Chondrocyte (in vitro differentiated cells): ENCODE data around the gene LILRB3. TPM values are rescaled to one million over a fixed set of nuclear protein-coding genes. Genes with fewer than 3 reads are reported as not detected.

Experiments used
- DNase-seq: peaks from one replicate; pipeline ENCODE4 v3.0.0; 2021; ENCODE audit warnings: mixed read lengths, low spot score
- H3K27ac Mint-ChIP-seq: one replicate; pipeline ENCODE4 v1.8.0; 2021; ENCODE audit warnings: mild to moderate bottlenecking, moderate library complexity, mixed read lengths; ENCODE audit not compliant: unreplicated experiment
- H3K27me3 Mint-ChIP-seq: 2 replicates; pipeline ENCODE4 v1.8.0; 2021; ENCODE audit warnings: low read depth, mixed read lengths
- H3K36me3 Mint-ChIP-seq: 2 replicates; pipeline ENCODE4 v1.8.0; 2021; ENCODE audit warnings: low read depth, mixed read lengths
- H3K4me1 Mint-ChIP-seq: 2 replicates; pipeline ENCODE4 v1.8.0; 2021; ENCODE audit warnings: low read depth, mild to moderate bottlenecking, mixed read lengths
- H3K4me3 Mint-ChIP-seq: one replicate; pipeline ENCODE4 v1.8.0; 2021; ENCODE audit warnings: mild to moderate bottlenecking, moderate library complexity, mixed read lengths; ENCODE audit not compliant: unreplicated experiment
- H3K9me3 Mint-ChIP-seq: 2 replicates; pipeline ENCODE4 v1.8.0; 2021; ENCODE audit warnings: low read depth, mixed read lengths
- CTCF ChIP-seq: fragments of 200-600 bp; sonication (generic); IDR thresholded peaks from 2 replicates; pipeline ENCODE4 v1.5.0; 2021; ENCODE audit warnings: antibody characterized with exemption, mild to moderate bottlenecking, moderate library complexity
- total RNA-seq: library from RNA; stranded (reverse); gene quantifications from 3 replicates; pipeline ENCODE4 v1.2.1, GENCODE V29; 2021

LILRB3 gene
- total RNA-seq, 1 donor from 2014 or later: not detected

- peak overlapping the region; percentile 85 for H3K27ac Mint-ChIP-seq
- peaks cover 44% of the 10 kb centered on the region for H3K4me1 Mint-ChIP-seq
- peaks cover 19% of the 10 kb centered on the region for H3K36me3 Mint-ChIP-seq
- H3K9me3 Mint-ChIP-seq: no peaks in the 10 kb centered on the region
- TF ChIP-seq CTCF: no peak
- no peak overlapping the region for H3K4me3 Mint-ChIP-seq
- DNase-seq: no peak
- no peaks in the 10 kb centered on the region for H3K27me3 Mint-ChIP-seq
These were observed 11.6 kb downstream of the LILRB3 start for GRCh38 chr19:54211235-54211634.

- Mint-ChIP-seq H3K9me3 (no peaks in the 10 kb centered on the region), H3K4me1 (peaks cover 51% of the 10 kb centered on the region), H3K4me3 (no peak overlapping the region), H3K27me3 (no peaks in the 10 kb centered on the region), H3K27ac (peak overlapping the region; percentile 85), H3K36me3 (peaks cover 19% of the 10 kb centered on the region)
- DNase-seq: no peak
- no peak for TF ChIP-seq CTCF
These were observed 12.9 kb downstream of the LILRB3 start for GRCh38 chr19:54209811-54210494.

- Mint-ChIP-seq H3K4me3 (no peak overlapping the region), H3K27ac (peak overlapping the region; percentile 85), H3K36me3 (peaks cover 21% of the 10 kb centered on the region), H3K9me3 (no peaks in the 10 kb centered on the region), H3K27me3 (no peaks in the 10 kb centered on the region), H3K4me1 (peaks cover 58% of the 10 kb centered on the region)
- DNase-seq: no peak
- no peak for TF ChIP-seq CTCF
These were observed 13.6 kb downstream of the LILRB3 start for GRCh38 chr19:54209058-54209810.

GRCh38 chr19:54208784-54209057 is 14.1 kb downstream of the LILRB3 start:
- Mint-ChIP-seq H3K27me3 (no peaks in the 10 kb centered on the region), H3K4me3 (no peak overlapping the region), H3K4me1 (peaks cover 63% of the 10 kb centered on the region), H3K27ac (peak overlapping the region; percentile 85), H3K9me3 (no peaks in the 10 kb centered on the region), H3K36me3 (peaks cover 21% of the 10 kb centered on the region)
- TF ChIP-seq CTCF: no peak
- no peak for DNase-seq

GRCh38 chr19:54207983-54208783 is 14.6 kb downstream of the LILRB3 start:
- Mint-ChIP-seq H3K27ac (peak overlapping the region; percentile 85), H3K9me3 (no peaks in the 10 kb centered on the region), H3K36me3 (peaks cover 22% of the 10 kb centered on the region), H3K4me1 (peaks cover 69% of the 10 kb centered on the region), H3K4me3 (no peak overlapping the region), H3K27me3 (no peaks in the 10 kb centered on the region)
- TF ChIP-seq CTCF: no peak
- DNase-seq: no peak
